ENCODE data around the gene FYTTD1.

- TF ChIP-seq CTCF (conservative IDR thresholded peaks at IDR 0.05 in 1 of 2, IDR thresholded peaks at IDR 0.05 in 1 of 2; ENCODE audit: extremely low read depth in 1 of 2, insufficient read depth in 1 of 2, low read depth in 1 of 2, low read length in 2 of 2) (no peak), EZH2 (IDR thresholded peaks at IDR 0.05; ENCODE audit: borderline replicate concordance, low read length) (no peak)
Measured at GRCh38 chr3:197791892-197792647, 42.4 kb downstream of the FYTTD1 start.
